ENCODE results near the gene ARHGEF17.

- TF ChIP-seq ESRRA (CRISPR knock-in tag; IDR thresholded peaks at IDR 0.05; ENCODE audit: low read depth): no peak
- TF ChIP-seq ZFP41 (CRISPR knock-in tag; IDR thresholded peaks at IDR 0.05; ENCODE audit: borderline replicate concordance): no peak
- TF ChIP-seq E2F2 (CRISPR knock-in tag; IDR thresholded peaks at IDR 0.05; ENCODE audit: borderline replicate concordance): no peak
- TF ChIP-seq YY1 (IDR thresholded peaks at IDR 0.05; ENCODE audit: insufficient read depth, insufficient replicate concordance, low read depth, low read length): no peak
- TF ChIP-seq CTCF (CRISPR knock-in tag; IDR thresholded peaks at IDR 0.05): peak; percentile 40
Measured at GRCh38 chr11:73314117-73314961, 6.3 kb downstream of the ARHGEF17 start.

All from HepG2 (cell line).